A673 (cell line): ENCODE measurements around the gene LYZL6. TPM values are rescaled to one million over a fixed set of nuclear protein-coding genes. Genes with fewer than 3 reads are reported as not detected.

Experiments used
- BruUV-seq: library from RNA; stranded (reverse); fragments of 400-500 nt; replicated peaks from 2 replicates; lab custom pipeline; 2021; lab: Mats Ljungman, UMichigan
- CTCF ChIA-PET: fragments of 300-600 bp; sonication (Branson Sonifier 250); formaldehyde crosslinking; loops from one replicate; lab custom pipeline; 2022; ENCODE audit warnings: antibody characterized with exemption; lab: Charles Lee
- POLR2A ChIA-PET: fragments of 300-600 bp; sonication (Branson Sonifier 250); formaldehyde crosslinking; loops from one replicate; lab custom pipeline; 2022; ENCODE audit warnings: antibody characterized with exemption; ENCODE audit not compliant: low non-redundant PET; lab: Charles Lee
- DNase-seq: peaks from one replicate; pipeline ENCODE4 v3.0.0-alpha.2; 2015; ENCODE audit warnings: low spot score
- H3K27ac ChIP-seq: fragments of 200-600 bp; sonication (generic); 2 replicates; pipeline ENCODE4 v1.5.1; 2016; ENCODE audit warnings: mixed run types, low read depth, mild to moderate bottlenecking, mixed read lengths, antibody characterized with exemption, low read length; ENCODE audit not compliant: poor library complexity, severe bottlenecking
- H3K27me3 ChIP-seq: fragments of 200-600 bp; sonication (generic); replicated peaks from 2 replicates; pipeline ENCODE4 v1.6.1; 2017; ENCODE audit warnings: mixed run types, low read depth, mild to moderate bottlenecking, mixed read lengths, antibody characterized with exemption, low read length; ENCODE audit not compliant: insufficient read depth, poor library complexity
- H3K36me3 ChIP-seq: fragments of 200-600 bp; sonication (generic); 2 replicates; pipeline ENCODE4 v1.6.1; 2016; ENCODE audit warnings: mixed run types, mild to moderate bottlenecking, mixed read lengths, antibody characterized with exemption, low read length; ENCODE audit not compliant: insufficient read depth, poor library complexity, severe bottlenecking
- H3K4me1 ChIP-seq: fragments of 200-600 bp; sonication (generic); 2 replicates; pipeline ENCODE4 v1.6.1; 2017; ENCODE audit warnings: mixed run types, mild to moderate bottlenecking, mixed read lengths, antibody characterized with exemption, low read length; ENCODE audit not compliant: insufficient read depth, poor library complexity, severe bottlenecking
- H3K4me3 ChIP-seq: fragments of 200-600 bp; sonication (generic); 2 replicates; pipeline ENCODE4 v1.5.1; 2016; ENCODE audit warnings: low read depth, mixed run types, mild to moderate bottlenecking, mixed read lengths, low read length; ENCODE audit not compliant: poor library complexity, severe bottlenecking
- H3K9me3 ChIP-seq: fragments of 200-600 bp; sonication (generic); 2 replicates; pipeline ENCODE4 v1.6.1; 2016; ENCODE audit warnings: mixed run types, low read depth, mild to moderate bottlenecking, mixed read lengths, antibody characterized with exemption, low read length; ENCODE audit not compliant: poor library complexity, severe bottlenecking
- EZH2 ChIP-seq: fragments of 200-600 bp; sonication (generic); IDR thresholded peaks from 2 replicates; pipeline ENCODE4 v1.6.1; 2017; ENCODE audit warnings: borderline replicate concordance, low read depth, mild to moderate bottlenecking, mixed read lengths, antibody characterized with exemption, low read length; ENCODE audit not compliant: poor library complexity, severe bottlenecking
- intact Hi-C: fragments of 100-400 bp; cut with micrococcal nuclease; formaldehyde crosslinking; loops from one replicate; pipeline ENCODE4 v1.10.0; 2022; ENCODE audit not compliant: unreplicated experiment
- total RNA-seq: library from RNA; stranded (reverse); gene quantifications from 2 replicates; pipeline ENCODE4 v1.2.3, GENCODE V29; 2021
- TF ChIP-seq, protein P1 (sequence below): fragments of 300-800, 200-600 bp; sonication (generic); conservative IDR thresholded peaks from 2 replicates; pipeline ENCODE4 v1.5.1; 2017; ENCODE audit warnings: low read depth, mild to moderate bottlenecking, antibody characterized with exemption, low read length, moderate library complexity, mixed read lengths

LYZL6 gene
- total RNA-seq, 1 experiment from 2014 or later: not detected

DNA sequence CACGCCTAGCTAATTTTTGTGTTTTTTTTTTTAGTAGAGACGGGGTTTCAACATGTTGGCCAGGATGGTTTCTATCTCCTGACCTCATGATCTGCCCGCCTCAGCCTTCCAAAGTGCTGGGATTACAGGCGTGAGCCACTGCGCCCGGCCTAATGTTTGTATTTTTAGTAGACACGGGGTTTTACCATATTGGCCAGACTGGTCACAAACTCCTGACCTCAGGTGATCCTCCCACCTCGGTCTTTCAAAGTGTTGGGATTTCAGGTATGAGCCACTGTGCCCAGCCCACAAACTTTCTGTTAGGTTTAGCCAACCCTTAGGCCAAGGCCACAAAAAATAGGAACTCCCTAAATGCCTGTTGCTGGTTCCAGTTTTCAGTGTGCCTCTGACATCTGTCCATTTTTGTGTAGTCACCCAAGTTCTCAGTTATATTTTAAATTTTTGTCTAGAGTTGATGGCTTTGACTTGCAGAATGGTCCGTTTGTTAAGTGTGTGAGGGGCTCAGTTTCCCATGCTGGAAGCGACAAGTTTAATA, 25.1 kb upstream of the LYZL6 start:
- H3K4me3 ChIP-seq: no peak overlapping the region
- intact Hi-C loops: loop anchor here (10.0 kb wide), 2 partner anchors 106 to 516 kb away; partner anchors contain the start of gene ZNHIT3
- no peaks in the 10 kb centered on the region for H3K4me1 ChIP-seq
- no TSS peak for BruUV-seq
- no peaks in the 10 kb centered on the region for H3K9me3 ChIP-seq
- H3K36me3 ChIP-seq: no peaks in the 10 kb centered on the region
- TF ChIP-seq, protein P1, sequence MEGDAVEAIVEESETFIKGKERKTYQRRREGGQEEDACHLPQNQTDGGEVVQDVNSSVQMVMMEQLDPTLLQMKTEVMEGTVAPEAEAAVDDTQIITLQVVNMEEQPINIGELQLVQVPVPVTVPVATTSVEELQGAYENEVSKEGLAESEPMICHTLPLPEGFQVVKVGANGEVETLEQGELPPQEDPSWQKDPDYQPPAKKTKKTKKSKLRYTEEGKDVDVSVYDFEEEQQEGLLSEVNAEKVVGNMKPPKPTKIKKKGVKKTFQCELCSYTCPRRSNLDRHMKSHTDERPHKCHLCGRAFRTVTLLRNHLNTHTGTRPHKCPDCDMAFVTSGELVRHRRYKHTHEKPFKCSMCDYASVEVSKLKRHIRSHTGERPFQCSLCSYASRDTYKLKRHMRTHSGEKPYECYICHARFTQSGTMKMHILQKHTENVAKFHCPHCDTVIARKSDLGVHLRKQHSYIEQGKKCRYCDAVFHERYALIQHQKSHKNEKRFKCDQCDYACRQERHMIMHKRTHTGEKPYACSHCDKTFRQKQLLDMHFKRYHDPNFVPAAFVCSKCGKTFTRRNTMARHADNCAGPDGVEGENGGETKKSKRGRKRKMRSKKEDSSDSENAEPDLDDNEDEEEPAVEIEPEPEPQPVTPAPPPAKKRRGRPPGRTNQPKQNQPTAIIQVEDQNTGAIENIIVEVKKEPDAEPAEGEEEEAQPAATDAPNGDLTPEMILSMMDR: no peak
- TF ChIP-seq EZH2: no peak
- H3K27ac ChIP-seq: no peak overlapping the region
- ChIA-PET POLR2A (no interaction called here), CTCF (no interaction called here)
- DNase-seq: no peak
- H3K27me3 ChIP-seq: no peaks in the 10 kb centered on the region

DNA sequence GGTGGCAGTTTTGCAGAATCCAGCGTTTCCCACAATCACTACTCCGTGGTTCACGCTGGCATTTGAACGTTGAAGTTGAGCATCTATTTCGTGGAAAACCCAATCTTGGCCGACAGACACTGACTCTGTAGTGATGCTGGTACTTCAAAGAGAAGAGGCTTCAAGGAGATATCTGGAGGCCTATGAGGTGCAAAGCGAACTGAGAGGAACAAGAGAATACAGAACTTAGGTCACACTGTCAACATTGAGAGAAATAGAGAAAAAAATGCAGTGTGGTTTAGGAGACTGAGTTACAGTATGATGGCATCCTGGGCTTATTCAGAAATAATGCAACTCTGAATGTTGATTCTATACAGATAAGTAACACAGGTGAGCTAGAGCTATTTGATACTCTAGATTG, 21.8 kb upstream of the LYZL6 start:
- BruUV-seq: no TSS peak
- Histone ChIP-seq H3K4me1 (no peaks in the 10 kb centered on the region), H3K9me3 (no peaks in the 10 kb centered on the region), H3K4me3 (no peak overlapping the region), H3K36me3 (no peaks in the 10 kb centered on the region), H3K27ac (no peak overlapping the region), H3K27me3 (no peaks in the 10 kb centered on the region)
- intact Hi-C loops: loop anchor here (10.0 kb wide), 2 partner anchors 110 to 520 kb away; partner anchors contain the start of gene ZNHIT3
- POLR2A ChIA-PET: no interaction called here
- no peak for TF ChIP-seq EZH2
- TF ChIP-seq, protein P1: no peak
- DNase-seq: no peak
- CTCF ChIA-PET: no interaction called here

DNA sequence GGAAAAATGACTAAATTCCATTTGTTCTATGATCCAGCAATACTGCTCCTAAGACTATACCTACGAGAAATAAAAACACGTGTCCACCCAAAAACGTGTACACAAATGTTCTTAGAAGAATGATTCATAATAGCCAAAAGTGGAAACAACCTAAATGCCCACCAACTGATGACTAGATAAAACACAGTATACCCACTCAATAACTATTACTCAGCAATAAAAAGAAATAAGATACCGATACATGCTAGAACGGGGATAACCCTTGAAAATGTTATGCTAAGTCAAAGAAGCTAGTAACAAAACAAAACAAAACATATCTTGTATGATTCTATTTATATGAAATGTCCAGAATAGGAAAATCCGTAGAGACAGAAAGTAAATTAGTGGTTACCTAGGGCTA, 20.1 kb upstream of the LYZL6 start:
- Histone ChIP-seq H3K27me3 (no peaks in the 10 kb centered on the region), H3K4me3 (no peak overlapping the region), H3K9me3 (no peaks in the 10 kb centered on the region), H3K4me1 (no peaks in the 10 kb centered on the region), H3K36me3 (no peaks in the 10 kb centered on the region), H3K27ac (no peak overlapping the region)
- CTCF ChIA-PET: no interaction called here
- DNase-seq: no peak
- TF ChIP-seq EZH2: no peak
- TF ChIP-seq, protein P1: no peak
- intact Hi-C loops: loop anchor here (10.0 kb wide), 2 partner anchors 111 to 521 kb away; partner anchors contain the start of gene ZNHIT3
- BruUV-seq: no TSS peak
- POLR2A ChIA-PET: interaction anchor here (0.6 kb wide), 1 partner anchor 14 kb away, joined by 4 read pairs; no protein-coding TSS in a partner anchor
